Endothelial cell (in vitro differentiated cells): ENCODE measurements around the gene MBL2. TPM values are rescaled to one million over a fixed set of nuclear protein-coding genes. Genes with fewer than 3 reads are reported as not detected.

Experiments used
- DNase-seq: peaks from one replicate; pipeline ENCODE4 v3.0.0; 2021; ENCODE audit warnings: low spot score
- H3K27ac Mint-ChIP-seq: one replicate; pipeline ENCODE4 v1.8.0; 2021; ENCODE audit warnings: mixed read lengths, inconsistent platforms; ENCODE audit not compliant: unreplicated experiment
- H3K27me3 Mint-ChIP-seq: one replicate; pipeline ENCODE4 v1.8.0; 2021; ENCODE audit warnings: mild to moderate bottlenecking, moderate library complexity, mixed read lengths, inconsistent platforms; ENCODE audit not compliant: unreplicated experiment
- H3K36me3 Mint-ChIP-seq: one replicate; pipeline ENCODE4 v1.8.0; 2021; ENCODE audit warnings: mild to moderate bottlenecking, low read depth, mixed read lengths, inconsistent platforms; ENCODE audit not compliant: unreplicated experiment
- H3K4me1 Mint-ChIP-seq: one replicate; pipeline ENCODE4 v1.8.0; 2021; ENCODE audit warnings: mild to moderate bottlenecking, mixed read lengths, inconsistent platforms; ENCODE audit not compliant: unreplicated experiment
- H3K4me3 Mint-ChIP-seq: one replicate; pipeline ENCODE4 v1.8.0; 2021; ENCODE audit warnings: mild to moderate bottlenecking, mixed read lengths, inconsistent platforms; ENCODE audit not compliant: unreplicated experiment
- H3K9me3 Mint-ChIP-seq: one replicate; pipeline ENCODE4 v1.8.0; 2021; ENCODE audit warnings: mixed read lengths, inconsistent platforms; ENCODE audit not compliant: unreplicated experiment
- total RNA-seq: library from RNA; stranded (reverse); fragmentation: NEBNext Ultra II Directional; extraction: Animal tissue kit (Norgen Biotek cat#: 25700); gene quantifications from one replicate; pipeline ENCODE4 v1.2.1, GENCODE V29; 2021; ENCODE audit not compliant: unreplicated experiment
- TF ChIP-seq, protein P1 (sequence below): fragments of 200-600 bp; sonication (generic); IDR thresholded peaks from one replicate; pipeline ENCODE4 v1.5.0; 2021; ENCODE audit warnings: antibody characterized with exemption; ENCODE audit not compliant: unreplicated experiment

MBL2 gene
- total RNA-seq, 1 donor from 2014 or later = not detected

DNA sequence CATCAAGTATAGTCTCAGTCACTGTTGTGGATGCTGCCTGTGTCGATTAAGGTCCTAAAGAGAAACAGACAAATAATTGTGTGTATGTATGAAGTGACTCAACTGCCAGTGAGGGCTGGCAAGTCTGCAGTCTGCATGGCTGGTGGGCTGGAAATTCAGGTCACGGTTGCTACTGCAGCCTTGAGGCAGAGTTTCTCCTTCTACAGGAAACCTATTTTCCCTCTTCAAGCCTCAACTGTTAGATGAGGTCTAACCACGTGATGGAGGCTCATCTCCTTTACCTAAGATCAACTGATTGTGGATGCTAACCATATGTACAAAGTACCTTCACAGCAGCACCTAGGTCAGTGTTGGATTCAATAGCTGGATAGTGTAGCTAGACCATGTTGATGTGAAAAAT lies 29.9 kb downstream of the MBL2 start:
- no peak for DNase-seq
- H3K4me1 Mint-ChIP-seq = peaks cover 3% of the 10 kb centered on the region
- H3K9me3 Mint-ChIP-seq = no peaks in the 10 kb centered on the region
- no peak overlapping the region for H3K4me3 Mint-ChIP-seq
- TF ChIP-seq, protein P1, sequence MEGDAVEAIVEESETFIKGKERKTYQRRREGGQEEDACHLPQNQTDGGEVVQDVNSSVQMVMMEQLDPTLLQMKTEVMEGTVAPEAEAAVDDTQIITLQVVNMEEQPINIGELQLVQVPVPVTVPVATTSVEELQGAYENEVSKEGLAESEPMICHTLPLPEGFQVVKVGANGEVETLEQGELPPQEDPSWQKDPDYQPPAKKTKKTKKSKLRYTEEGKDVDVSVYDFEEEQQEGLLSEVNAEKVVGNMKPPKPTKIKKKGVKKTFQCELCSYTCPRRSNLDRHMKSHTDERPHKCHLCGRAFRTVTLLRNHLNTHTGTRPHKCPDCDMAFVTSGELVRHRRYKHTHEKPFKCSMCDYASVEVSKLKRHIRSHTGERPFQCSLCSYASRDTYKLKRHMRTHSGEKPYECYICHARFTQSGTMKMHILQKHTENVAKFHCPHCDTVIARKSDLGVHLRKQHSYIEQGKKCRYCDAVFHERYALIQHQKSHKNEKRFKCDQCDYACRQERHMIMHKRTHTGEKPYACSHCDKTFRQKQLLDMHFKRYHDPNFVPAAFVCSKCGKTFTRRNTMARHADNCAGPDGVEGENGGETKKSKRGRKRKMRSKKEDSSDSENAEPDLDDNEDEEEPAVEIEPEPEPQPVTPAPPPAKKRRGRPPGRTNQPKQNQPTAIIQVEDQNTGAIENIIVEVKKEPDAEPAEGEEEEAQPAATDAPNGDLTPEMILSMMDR = no peak
- peaks cover 4% of the 10 kb centered on the region for H3K27me3 Mint-ChIP-seq
- no peak overlapping the region for H3K27ac Mint-ChIP-seq
- H3K36me3 Mint-ChIP-seq = peaks cover 3% of the 10 kb centered on the region

DNA sequence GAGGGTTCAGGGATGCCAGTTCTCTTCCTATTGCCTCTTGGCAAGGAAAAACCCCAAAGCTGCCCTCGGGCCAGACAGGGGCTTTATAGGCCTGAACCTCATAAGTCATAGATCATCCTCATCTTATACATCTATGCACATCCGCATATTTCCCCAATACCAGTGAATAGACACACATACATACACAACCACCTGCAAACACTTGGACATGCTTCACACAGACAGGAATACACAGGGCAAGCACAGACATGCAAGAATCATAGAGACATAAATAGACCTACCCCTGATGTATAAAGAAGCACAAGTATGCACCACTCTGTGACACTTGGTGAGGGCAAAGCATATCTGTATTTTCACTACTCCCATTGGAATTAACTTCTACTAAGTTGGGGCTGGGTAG lies 30.7 kb downstream of the MBL2 start:
- Mint-ChIP-seq H3K36me3 (peaks cover 3% of the 10 kb centered on the region), H3K27me3 (peaks cover 2% of the 10 kb centered on the region), H3K4me1 (peaks cover 3% of the 10 kb centered on the region), H3K27ac (no peak overlapping the region), H3K9me3 (no peaks in the 10 kb centered on the region), H3K4me3 (no peak overlapping the region)
- TF ChIP-seq, protein P1 = no peak
- no peak for DNase-seq

DNA sequence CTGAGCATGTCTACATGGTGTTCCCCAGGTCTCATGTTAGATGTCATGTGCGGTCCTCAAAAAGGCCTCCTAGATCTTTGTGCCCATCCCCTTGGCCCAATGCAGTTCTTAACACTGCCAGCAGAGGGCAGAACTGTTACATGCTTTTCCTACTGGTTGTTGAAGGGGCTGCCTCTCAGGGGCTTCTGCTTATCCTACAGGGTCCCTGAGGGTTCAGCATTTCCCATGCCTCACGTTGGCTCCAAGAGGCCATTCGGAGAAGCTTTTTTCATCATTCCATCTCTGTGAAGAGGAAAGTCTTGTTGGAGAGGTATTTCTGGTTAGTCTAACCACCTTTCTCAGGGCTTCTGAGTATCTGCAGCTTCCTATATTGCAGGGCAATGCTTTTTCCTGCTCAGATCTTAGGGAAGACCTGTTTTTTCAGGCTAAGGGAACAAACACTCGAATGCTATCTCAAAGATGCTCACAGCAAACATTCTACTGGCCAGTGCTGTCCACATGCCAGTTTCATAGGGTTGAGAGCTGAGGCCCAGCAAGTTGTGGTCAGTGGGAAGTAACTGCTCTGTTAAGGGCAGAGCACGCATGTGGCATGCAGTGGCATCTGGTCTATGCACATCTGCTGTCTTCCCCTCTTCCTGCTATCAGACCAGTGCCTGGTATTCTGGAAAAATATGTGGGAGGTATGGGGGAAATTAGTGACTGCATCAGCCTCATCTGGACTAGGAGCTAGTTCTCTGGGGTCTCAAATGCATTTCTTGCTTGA lies 31.5 kb downstream of the MBL2 start:
- peak; percentile 83 for DNase-seq

DNA sequence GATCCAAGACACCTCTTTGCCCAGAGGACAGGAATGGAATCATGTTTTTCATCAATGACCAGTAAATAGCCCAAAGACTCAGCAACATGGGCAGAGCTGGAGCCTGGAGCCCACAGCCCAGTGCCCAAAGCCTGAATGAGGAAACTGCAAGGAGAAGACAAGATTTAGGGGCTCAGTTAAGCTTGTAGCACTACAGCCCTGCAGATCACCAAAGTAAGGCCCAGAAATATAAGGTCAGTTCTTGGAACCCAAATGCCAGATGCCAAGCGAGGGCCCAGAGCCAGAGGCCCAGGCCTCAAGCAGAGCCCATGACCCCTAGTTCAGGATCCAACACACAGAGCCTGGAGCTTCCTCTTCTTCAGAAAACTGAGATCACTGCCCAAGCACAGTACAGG lies 32.4 kb downstream of the MBL2 start:
- no peak overlapping the region for H3K4me3 Mint-ChIP-seq
- H3K27me3 Mint-ChIP-seq = no peaks in the 10 kb centered on the region
- DNase-seq = no peak
- TF ChIP-seq, protein P1 = no peak
- no peaks in the 10 kb centered on the region for H3K36me3 Mint-ChIP-seq
- H3K27ac Mint-ChIP-seq = no peak overlapping the region
- no peaks in the 10 kb centered on the region for H3K9me3 Mint-ChIP-seq
- no peaks in the 10 kb centered on the region for H3K4me1 Mint-ChIP-seq

More for the DNA sequence above, 31.5 kb downstream of the MBL2 start:
- H3K27me3 Mint-ChIP-seq = peaks cover 2% of the 10 kb centered on the region
- TF ChIP-seq, protein P1 = peak; percentile 93
- no peak overlapping the region for H3K27ac Mint-ChIP-seq
- no peak overlapping the region for H3K4me3 Mint-ChIP-seq
- no peaks in the 10 kb centered on the region for H3K9me3 Mint-ChIP-seq
- H3K36me3 Mint-ChIP-seq = no peaks in the 10 kb centered on the region
- H3K4me1 Mint-ChIP-seq = no peaks in the 10 kb centered on the region

DNA sequence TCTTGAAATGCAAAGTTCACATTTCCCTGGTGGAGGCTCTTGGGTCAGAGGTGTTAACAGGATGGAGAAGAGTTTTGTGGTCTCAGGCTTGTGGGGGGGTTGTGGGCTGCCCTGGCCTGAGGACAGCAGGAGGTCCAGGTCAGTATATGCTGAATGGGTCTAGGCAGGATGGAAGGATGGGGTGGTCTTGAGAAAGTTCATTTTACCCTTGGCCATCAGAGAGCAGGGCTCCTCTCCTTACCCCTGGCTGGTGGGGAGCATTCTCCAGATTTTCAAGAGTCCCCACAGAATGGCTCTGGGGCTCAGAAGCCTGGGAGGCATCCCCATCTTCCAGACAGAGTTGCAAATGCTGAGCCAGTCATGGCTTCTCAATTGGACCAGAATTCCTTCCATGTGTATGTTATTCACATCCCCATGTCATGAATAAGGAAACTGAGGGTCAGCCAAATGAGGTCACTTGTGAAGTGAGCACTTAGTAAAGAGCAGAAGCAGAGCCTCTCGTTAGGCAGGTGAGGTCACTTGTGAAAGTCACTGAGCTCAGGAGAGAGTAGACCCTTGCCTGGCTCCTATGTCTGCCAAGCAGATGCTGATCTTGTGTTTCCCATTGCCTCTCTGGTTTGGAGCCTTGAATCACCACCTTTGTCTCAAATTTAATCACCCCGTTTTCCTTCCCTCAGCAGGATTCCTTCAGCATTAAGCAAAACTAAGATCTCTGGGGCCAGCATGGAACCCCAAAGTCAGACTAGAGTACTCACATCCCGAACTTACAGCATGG lies 33.0 kb downstream of the MBL2 start:
- H3K4me1 Mint-ChIP-seq = no peaks in the 10 kb centered on the region
- no peaks in the 10 kb centered on the region for H3K27me3 Mint-ChIP-seq
- H3K36me3 Mint-ChIP-seq = no peaks in the 10 kb centered on the region
- DNase-seq = no peak
- H3K4me3 Mint-ChIP-seq = no peak overlapping the region
- TF ChIP-seq, protein P1 = no peak
- no peaks in the 10 kb centered on the region for H3K9me3 Mint-ChIP-seq
- H3K27ac Mint-ChIP-seq = no peak overlapping the region
